Measurements from ENCODE around the gene PMEL.

DNA sequence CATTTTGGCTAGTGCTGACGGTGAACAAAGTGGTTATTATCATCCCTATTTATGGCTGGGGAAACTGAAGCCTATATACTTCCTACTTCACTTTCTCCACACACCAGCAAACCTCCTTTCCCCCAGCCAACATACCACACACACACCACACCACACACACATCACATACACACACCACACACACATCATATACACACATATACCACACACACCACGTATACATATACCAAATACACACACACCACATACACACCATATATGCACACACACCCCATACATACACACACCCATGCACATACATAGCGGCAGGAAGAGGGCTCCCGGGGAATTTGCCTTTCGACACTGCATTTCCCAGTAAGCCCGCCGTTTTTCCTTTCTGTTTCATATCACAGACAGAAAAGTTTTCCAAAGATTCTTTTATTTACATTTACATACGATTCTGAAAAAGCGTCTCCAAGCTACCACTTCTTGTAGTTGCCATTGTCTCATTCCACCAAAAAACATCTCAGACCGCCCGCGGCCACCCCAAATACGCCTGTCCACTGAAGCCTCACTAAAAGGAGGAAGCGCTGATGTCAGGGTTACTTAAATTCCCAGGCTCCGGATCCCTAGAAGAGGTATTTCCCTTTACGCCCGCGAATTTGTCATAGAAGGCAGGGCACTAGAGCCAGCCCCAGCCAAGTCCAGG, 7.2 kb upstream of the PMEL start:
- TF ChIP-seq, protein P1, sequence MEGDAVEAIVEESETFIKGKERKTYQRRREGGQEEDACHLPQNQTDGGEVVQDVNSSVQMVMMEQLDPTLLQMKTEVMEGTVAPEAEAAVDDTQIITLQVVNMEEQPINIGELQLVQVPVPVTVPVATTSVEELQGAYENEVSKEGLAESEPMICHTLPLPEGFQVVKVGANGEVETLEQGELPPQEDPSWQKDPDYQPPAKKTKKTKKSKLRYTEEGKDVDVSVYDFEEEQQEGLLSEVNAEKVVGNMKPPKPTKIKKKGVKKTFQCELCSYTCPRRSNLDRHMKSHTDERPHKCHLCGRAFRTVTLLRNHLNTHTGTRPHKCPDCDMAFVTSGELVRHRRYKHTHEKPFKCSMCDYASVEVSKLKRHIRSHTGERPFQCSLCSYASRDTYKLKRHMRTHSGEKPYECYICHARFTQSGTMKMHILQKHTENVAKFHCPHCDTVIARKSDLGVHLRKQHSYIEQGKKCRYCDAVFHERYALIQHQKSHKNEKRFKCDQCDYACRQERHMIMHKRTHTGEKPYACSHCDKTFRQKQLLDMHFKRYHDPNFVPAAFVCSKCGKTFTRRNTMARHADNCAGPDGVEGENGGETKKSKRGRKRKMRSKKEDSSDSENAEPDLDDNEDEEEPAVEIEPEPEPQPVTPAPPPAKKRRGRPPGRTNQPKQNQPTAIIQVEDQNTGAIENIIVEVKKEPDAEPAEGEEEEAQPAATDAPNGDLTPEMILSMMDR (IDR thresholded peaks at IDR 0.05), result no peak; the same call in 1 of the 2 replicates
- TF ChIP-seq MXD4 (CRISPR knock-in tag; IDR thresholded peaks at IDR 0.05; ENCODE audit: borderline replicate concordance), result no peak
- TF ChIP-seq CBFB (CRISPR knock-in tag; IDR thresholded peaks at IDR 0.05; ENCODE audit: low read depth), result no peak
- TF ChIP-seq, protein P2, sequence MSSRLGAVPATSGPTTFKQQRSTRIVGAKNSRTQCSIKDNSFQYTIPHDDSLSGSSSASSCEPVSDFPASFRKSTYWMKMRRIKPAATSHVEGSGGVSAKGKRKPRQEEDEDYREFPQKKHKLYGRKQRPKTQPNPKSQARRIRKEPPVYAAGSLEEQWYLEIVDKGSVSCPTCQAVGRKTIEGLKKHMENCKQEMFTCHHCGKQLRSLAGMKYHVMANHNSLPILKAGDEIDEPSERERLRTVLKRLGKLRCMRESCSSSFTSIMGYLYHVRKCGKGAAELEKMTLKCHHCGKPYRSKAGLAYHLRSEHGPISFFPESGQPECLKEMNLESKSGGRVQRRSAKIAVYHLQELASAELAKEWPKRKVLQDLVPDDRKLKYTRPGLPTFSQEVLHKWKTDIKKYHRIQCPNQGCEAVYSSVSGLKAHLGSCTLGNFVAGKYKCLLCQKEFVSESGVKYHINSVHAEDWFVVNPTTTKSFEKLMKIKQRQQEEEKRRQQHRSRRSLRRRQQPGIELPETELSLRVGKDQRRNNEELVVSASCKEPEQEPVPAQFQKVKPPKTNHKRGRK (CRISPR knock-in tag; IDR thresholded peaks at IDR 0.05; ENCODE audit: borderline replicate concordance), result no peak
- TF ChIP-seq SP1 (CRISPR knock-in tag; conservative IDR thresholded peaks at IDR 0.05), result no peak
- TF ChIP-seq, protein P3, sequence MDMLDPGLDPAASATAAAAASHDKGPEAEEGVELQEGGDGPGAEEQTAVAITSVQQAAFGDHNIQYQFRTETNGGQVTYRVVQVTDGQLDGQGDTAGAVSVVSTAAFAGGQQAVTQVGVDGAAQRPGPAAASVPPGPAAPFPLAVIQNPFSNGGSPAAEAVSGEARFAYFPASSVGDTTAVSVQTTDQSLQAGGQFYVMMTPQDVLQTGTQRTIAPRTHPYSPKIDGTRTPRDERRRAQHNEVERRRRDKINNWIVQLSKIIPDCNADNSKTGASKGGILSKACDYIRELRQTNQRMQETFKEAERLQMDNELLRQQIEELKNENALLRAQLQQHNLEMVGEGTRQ (CRISPR knock-in tag; IDR thresholded peaks at IDR 0.05), result no peak
- no peak for TF ChIP-seq ZNF423 (CRISPR knock-in tag; IDR thresholded peaks at IDR 0.05)
- no peak for TF ChIP-seq FOXJ3 (CRISPR knock-in tag; IDR thresholded peaks at IDR 0.05; ENCODE audit: borderline replicate concordance)
- TF ChIP-seq ZNF263 (CRISPR knock-in tag; IDR thresholded peaks at IDR 0.05; ENCODE audit: low read depth), result no peak
- no peak for TF ChIP-seq FOXK1 (CRISPR knock-in tag; IDR thresholded peaks at IDR 0.05)
- TF ChIP-seq ZNF317 (CRISPR knock-in tag; IDR thresholded peaks at IDR 0.05; ENCODE audit: borderline replicate concordance, low read depth), result no peak
- TF ChIP-seq, protein P4, sequence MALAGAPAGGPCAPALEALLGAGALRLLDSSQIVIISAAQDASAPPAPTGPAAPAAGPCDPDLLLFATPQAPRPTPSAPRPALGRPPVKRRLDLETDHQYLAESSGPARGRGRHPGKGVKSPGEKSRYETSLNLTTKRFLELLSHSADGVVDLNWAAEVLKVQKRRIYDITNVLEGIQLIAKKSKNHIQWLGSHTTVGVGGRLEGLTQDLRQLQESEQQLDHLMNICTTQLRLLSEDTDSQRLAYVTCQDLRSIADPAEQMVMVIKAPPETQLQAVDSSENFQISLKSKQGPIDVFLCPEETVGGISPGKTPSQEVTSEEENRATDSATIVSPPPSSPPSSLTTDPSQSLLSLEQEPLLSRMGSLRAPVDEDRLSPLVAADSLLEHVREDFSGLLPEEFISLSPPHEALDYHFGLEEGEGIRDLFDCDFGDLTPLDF (CRISPR knock-in tag; IDR thresholded peaks at IDR 0.05), result no peak
- no peak for TF ChIP-seq ZNF121 (CRISPR knock-in tag; IDR thresholded peaks at IDR 0.05)

Measured in WTC11 (cell line).